ENCODE measurements around the gene GRAMD4.

GRCh38 chr22:46654426-46654825, 34.2 kb downstream of the GRAMD4 start:
- TF ChIP-seq EZH2phosphoT487 (IDR thresholded peaks at IDR 0.05; ENCODE audit: insufficient read depth, low read depth): no peak
- TF ChIP-seq EZH2 (IDR thresholded peaks at IDR 0.05; ENCODE audit: insufficient read depth, poor library complexity, severe bottlenecking): no peak
